HG03354 (cell line): ENCODE results near the gene SLC2A11.
"Not testable (repeated sequence)": the region's sequence is repeated elsewhere in the genome, so short reads cannot be mapped to it uniquely, and the experiment has no call there.

Source experiments
- ATAC-seq: cut with Tn5 transposase; IDR thresholded peaks from one replicate; pipeline ENCODE4 v1.9.1; 2021; ENCODE audit warnings: mild to moderate bottlenecking; ENCODE audit not compliant: unreplicated experiment, poor library complexity, severe bottlenecking

The SLC2A11 gene

DNA sequence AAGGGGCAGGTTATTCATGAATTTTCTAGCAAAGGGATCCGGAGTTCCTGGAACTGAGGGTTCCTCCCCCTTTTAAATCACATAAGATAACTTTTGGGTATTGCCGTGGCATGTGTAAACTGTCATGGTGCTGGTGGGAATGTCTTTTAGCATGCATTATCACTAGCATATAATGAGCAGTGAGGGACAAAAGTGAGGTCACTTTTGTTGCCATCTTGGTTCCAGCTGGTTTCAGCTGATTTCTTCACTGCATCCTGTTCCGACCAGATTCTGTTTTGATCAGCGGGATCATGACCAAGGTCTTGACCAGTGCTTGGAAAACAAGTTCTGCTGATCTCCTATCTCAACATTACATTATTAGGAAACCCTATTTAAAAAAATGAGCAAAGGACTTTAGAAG is 43.9 kb downstream of the SLC2A11 start:
- ATAC-seq = no peak

GRCh38 chr22:23903328-23903971 is 45.8 kb downstream of the SLC2A11 start:
- ATAC-seq = no peak

- ATAC-seq = no peak
Observed at GRCh38 chr22:23904573-23905254, 47.0 kb downstream of the SLC2A11 start.

GRCh38 chr22:23906641-23907040 is 49.0 kb downstream of the SLC2A11 start:
- no peak for ATAC-seq

DNA sequence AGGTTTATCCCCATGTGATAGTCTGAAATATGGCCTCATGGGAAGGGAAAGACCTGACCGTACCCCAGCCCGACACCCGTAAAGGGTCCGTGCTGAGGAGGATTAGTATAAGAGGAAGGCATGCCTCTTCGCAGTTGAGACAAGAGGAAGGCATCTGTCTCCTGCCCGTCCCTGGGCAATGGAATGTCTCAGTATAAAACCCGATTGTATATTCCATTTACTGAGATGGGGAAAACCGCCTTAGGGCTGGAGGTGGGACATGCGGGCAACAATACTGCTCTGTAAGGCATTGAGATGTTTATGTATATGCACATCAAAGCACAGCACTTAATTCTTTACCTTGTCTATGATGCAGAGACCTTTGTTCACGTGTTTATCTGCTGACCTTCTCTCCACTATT is 49.7 kb downstream of the SLC2A11 start:
- not testable (repeated sequence) for ATAC-seq

- ATAC-seq = no peak
Observed at GRCh38 chr22:23908587-23909205, 51.0 kb downstream of the SLC2A11 start.

DNA sequence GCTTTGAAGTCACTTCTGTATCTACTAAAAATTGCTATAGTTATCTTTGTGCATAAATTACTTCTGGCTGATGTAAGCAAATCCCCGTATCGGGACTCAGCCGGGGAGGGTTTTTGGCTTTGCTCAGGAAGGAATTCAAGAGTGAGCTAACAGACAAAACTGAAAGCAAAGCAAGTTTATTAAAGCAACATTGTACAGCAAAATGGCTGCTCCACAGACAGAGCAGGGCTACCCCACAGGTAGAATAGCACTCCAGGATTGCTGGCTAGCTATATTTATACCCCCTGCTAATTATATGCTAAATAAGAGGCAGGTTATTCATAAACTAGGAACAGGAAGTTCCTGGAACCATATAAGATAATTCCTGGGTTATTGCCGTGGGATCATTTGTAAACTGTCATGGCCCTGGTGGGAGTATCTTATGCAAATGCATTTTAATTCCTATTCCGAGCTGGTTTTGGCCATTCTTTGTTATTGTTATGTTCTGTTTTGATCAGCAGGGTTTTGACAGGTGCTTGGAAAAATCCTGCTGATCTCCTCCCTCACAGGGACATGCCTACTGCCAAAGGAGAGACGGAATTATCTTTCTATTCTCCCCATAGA is 51.7 kb downstream of the SLC2A11 start:
- ATAC-seq = no peak

GRCh38 chr22:23910496-23911190 is 53.0 kb downstream of the SLC2A11 start:
- ATAC-seq = no peak

- no peak for ATAC-seq
Observed at GRCh38 chr22:23911318-23911980, 53.8 kb downstream of the SLC2A11 start.

DNA sequence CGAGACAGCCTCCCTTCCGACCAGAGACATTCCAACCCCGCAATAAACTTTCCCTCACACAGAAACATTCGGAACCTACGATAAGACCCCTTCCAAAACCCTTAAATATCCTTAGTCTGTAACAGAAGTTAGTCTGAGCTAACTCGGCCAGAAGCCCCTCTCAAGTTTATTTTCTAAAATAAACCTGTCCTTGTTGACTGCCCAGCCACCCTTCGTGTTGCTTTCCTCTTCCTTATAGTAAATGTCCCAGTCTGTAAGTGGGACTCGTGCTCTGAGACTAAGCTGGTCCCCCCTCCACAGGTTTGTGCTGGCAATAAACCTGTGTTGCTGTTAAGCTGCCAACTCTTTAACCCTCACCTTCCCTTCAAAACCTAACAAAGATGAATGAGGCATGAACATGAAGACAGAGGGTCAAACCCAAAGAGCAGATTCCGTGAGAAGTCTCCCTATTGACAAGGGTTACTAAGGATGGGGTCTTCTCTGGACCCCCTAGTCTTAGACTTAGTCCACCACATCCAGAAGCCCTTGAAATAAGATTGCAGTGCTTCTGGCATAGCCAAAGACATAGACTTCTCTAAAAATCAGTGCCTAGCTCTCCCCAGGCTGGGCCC is 54.7 kb downstream of the SLC2A11 start:
- no peak for ATAC-seq

- peak; percentile 33 for ATAC-seq
Observed at GRCh38 chr22:23913306-23913660, 55.6 kb downstream of the SLC2A11 start.

DNA sequence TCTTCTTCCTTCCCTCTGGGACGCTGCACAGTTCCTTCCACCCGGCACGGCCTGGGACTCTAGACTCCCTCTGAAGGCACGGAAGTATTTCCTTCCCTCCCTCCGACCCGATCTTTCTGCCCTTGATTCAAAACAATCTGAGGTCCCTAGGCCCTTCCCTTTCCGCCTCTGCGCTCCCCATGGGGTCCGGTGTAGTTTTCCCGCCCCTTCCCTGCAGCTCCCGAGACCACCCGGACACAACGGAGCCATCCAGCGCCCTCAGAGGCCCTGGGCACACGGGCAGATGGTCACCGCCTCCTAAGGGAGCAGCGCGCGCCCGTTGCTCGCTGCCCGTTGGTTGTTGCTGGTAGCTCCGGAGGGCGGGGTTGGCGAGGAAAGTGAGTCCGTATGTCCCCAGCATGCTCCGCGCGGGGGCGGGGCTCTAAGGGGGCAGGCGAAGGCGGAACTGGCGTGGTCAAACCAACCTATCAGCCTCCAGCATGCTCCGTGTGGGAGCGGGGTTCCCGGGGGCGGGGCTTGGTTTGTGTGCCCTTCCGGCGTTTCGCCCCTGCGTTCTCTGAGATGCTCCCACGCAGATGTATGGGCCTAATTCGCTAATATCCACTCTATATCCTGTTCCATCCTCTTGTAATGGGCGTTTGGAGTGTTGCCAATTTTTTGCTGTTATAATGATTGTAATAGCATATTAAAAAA is 56.1 kb downstream of the SLC2A11 start:
- ATAC-seq = peak; percentile 95

GRCh38 chr22:23915290-23915689 is 57.6 kb downstream of the SLC2A11 start:
- ATAC-seq = no peak

GRCh38 chr22:23920267-23920611 is 62.6 kb downstream of the SLC2A11 start:
- ATAC-seq = not testable (repeated sequence)

GRCh38 chr22:23921586-23922201 is 64.0 kb downstream of the SLC2A11 start:
- ATAC-seq = not testable (repeated sequence)

DNA sequence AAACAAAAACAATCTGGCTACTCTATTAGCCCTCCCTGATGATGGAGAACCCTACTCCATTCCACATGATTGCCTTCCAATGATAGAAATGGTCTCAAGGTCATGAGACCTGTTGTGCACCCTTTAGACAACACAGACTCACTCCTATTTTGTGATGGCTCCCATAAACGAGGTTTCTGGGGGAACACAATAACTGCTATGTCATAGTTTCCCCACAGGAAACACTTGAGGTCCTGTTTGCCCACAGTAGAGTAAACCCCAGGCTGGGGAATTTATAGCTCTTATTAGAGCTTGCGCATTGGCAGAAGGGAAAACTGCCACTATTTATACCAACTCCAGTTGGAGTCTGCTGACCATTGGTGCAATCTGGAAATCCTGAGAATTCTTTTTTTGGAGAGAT is 65.2 kb downstream of the SLC2A11 start:
- no peak for ATAC-seq

GRCh38 chr22:23925020-23925606 is 67.4 kb downstream of the SLC2A11 start:
- ATAC-seq = no peak

DNA sequence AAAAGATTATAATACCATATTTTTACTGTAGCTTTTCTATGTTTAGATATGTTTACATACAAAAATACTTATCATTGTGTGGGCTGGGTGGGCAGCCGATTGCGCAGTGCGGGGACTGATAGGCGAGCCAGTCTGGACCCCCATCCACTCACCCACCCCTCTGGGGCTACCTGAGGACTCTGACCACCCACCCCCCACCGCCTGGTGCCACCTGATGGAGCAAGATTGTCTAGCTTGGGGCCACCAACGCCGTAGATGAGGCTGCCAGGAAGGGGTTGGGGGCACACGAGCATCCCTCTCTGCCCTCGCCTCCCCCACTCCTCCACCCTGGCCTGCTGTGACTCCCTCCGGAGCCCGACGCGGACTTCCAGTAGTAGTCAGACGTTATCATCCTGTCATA is 68.9 kb downstream of the SLC2A11 start:
- ATAC-seq = no peak
